GM10266 (cell line): ENCODE data around the gene RPS18.

Experiments
- DNase-seq: peaks from one replicate; pipeline ENCODE4 v3.0.0; 2012; ENCODE audit errors: extremely low spot score
- TF ChIP-seq, protein P1 (sequence below): IDR thresholded peaks from 2 replicates; pipeline ENCODE4 v1.5.1; 2012; ENCODE audit warnings: mild to moderate bottlenecking, low read depth; ENCODE audit not compliant: control insufficient read depth, insufficient read depth; ENCODE audit errors: missing control alignments

RPS18 gene

GRCh38 chr6:33324125-33324524, 52.2 kb downstream of the RPS18 start:
- no peak for DNase-seq
- TF ChIP-seq, protein P1, sequence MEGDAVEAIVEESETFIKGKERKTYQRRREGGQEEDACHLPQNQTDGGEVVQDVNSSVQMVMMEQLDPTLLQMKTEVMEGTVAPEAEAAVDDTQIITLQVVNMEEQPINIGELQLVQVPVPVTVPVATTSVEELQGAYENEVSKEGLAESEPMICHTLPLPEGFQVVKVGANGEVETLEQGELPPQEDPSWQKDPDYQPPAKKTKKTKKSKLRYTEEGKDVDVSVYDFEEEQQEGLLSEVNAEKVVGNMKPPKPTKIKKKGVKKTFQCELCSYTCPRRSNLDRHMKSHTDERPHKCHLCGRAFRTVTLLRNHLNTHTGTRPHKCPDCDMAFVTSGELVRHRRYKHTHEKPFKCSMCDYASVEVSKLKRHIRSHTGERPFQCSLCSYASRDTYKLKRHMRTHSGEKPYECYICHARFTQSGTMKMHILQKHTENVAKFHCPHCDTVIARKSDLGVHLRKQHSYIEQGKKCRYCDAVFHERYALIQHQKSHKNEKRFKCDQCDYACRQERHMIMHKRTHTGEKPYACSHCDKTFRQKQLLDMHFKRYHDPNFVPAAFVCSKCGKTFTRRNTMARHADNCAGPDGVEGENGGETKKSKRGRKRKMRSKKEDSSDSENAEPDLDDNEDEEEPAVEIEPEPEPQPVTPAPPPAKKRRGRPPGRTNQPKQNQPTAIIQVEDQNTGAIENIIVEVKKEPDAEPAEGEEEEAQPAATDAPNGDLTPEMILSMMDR = no peak
